Kidney tubule cell (primary cell): Measurements from ENCODE around the gene ZNF385D.

Source experiments
- DNase-seq: peaks from one replicate; pipeline ENCODE4 v3.0.0-alpha.2; 2018; ENCODE audit warnings: low spot score

ZNF385D gene

DNA sequence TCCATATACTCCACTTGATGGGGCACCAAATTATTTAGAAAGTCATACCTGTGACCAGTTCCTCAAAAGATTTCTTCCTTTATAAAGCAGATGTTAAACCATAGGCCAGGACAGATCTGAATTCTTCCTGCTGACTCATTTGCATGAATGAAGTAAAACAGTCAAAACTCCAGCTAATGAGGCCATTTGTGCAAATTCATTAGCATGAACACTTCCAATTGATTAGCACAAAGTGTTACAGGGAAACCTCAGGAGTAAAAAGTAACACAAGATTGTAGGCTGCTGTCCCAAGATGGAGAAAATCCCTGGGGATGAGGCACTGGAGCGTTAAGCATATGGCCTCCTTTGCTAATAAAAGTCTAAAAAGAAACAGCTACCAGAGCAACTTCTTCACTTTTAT, 149.8 kb downstream of the ZNF385D start:
- no peak for DNase-seq

DNA sequence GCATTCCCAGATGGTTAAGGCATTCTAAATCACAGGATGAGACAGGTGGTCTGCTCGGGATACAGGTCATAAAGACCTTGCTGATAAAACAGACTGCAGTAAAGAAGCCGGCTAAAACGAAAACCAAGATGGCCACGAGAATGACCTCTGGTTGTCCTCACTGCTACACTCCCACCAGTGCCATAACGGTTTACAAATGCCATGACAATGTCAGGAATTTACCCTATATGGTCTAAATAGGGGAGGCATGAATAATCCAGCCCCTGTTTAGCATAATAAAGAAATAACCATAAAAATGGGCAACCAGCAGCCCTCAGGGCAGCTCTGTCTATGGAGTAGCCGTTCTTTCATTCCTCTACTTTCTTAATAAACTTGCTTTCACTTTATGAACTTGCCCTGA, 151.1 kb downstream of the ZNF385D start:
- DNase-seq, result no peak

DNA sequence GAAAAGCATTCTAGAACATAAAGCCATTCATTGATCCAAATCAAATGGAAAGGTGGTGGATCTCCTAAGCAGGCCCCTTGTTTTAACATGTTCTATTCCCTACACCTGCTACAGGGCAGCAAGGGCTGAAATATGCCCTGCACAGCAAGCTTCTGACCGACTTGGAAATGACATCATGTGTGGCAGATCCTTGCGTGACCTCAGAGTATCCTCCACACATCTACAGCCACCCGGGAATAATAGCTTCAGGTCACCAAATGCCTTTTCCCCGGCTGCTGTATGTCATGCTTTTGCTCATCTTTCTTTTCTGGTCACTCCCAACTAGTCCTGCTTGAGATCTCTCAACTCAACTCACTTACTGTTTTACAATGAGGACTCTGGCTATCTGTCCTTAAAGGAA, 158.2 kb downstream of the ZNF385D start:
- DNase-seq, result no peak

DNA sequence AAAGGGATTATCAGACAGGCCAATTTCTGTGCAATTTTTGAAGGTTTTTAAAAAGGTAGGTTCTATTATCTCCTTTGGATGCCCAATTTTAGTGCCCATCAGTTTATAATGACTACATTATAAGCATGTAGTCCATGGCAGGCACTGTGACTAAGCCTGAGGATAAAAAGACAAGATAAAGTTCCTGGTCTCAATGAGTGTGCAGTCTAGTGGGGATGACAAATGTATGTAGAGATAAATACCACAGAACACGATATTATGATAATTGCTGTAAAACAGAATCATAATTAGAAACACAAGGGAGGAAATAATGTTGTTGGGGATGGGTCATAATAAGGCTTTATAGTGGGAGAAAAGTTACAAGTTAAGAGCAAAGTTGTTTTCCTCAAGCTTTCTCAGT, 163.1 kb downstream of the ZNF385D start:
- DNase-seq, result no peak

DNA sequence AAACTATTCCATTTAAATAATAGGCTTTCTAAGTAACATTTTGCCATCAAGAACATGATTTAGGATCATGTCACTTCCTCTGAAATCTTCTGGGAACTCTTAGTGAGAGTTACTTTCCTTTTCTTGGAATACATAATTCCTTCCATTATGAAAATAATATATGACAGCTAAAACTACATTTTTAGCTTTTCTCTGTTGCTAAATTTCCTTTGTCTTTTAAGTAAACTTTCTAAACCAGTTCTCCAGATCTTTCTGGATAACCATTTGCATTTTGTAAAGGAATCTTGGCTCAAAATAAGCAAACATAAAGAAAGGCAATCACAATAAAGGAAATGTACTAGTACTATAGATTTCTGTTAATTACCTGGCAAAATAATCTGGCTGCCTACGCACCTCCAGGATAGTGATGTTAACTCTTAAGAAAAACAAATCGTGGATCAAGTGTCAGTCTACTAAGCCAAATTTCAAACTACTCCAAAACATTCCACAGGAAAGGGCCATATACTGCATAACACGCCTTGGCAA, 165.7 kb downstream of the ZNF385D start:
- no peak for DNase-seq

DNA sequence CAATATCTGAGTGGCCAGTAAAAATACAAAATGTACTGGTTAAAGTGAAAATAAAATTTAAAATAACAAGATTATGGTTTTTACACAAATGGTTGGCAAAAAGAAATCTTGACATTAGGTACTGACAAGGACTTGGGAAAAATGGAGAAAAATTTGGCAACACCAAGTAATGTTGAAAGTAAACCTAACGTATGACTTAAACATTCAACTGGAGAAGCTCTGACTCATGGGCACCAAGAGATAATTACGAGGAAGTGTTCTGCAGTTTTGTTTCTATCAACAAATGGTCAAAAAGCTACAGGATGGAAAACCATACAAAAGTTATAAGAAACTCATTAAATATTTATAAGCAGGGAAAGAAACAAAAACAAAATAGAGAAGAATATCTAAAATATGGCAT, 177.7 kb downstream of the ZNF385D start:
- peak; percentile 7 for DNase-seq

DNA sequence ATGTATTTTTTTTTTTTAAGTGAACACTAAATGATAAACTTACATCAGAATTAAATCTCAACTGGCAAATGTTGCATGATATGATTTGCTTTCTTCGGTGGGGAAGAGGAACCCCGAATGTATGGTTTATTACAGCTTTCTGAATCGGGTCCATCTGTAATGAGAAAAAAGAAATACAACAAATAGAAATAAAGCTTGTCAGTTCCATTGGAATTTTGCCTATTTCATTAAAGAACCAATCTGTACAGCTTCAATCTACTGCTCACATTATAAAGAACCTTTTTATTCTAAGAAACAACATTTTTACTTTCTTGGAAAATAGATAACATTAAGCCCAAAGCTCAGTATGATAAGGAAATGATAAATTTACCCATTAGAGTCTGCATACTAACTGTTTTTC, 186.5 kb downstream of the ZNF385D start:
- DNase-seq, result no peak

DNA sequence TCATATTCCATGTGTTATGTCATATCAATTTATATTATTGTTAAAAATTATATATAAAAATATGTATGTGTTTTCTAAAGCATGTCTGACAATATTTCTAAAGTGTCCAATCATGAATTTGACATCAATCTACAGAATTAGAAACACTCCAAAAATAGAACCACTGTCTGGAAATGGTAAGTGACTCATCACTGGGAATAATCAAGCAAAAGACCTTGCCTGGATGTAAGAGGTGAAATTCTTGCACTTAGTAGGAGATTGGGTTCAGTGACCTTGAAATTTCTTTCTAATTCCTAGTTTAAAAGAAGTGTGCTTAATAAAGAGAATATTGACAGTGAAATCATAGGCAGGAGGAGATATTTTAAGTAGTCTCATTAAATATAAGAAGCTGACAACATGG, 188.8 kb downstream of the ZNF385D start:
- DNase-seq, result peak; percentile 44

DNA sequence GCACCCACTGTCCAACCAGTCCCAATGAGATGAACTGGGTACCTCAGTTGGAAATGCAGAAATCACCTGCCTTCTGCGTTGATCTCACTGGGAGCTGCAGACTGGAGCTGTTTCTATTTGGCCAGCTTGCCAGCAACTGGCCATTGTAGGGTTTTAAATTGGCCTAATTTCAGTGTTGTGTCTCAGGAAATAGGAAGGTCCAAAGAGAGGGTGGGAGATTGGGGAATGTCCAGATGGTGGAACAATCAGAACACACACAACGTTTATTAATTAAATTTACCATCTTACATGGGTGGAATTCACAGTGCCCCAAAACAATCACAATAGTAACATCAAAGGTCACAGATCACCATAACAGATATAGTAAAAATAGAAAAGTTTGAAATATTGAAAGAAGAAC, 189.5 kb downstream of the ZNF385D start:
- DNase-seq, result no peak

DNA sequence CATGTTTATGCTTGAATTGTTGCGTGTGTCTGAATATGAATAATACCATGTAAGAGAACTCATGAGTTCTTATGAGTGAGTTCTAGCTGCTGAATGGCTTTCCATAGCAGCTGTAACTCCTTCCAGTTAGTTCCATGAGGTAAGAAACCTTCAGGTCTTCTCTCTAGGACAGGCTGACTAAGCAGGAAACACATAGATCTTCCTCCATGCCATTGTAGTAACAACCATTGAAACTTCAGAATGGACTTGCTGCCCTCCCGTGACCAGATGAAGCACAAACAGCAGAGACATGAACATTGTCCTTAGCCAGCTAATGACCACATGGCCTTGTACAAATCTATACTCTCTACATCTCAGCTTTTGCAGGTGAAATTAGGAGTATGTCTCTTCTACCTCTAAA, 200.0 kb downstream of the ZNF385D start:
- DNase-seq, result peak; percentile 49

DNA sequence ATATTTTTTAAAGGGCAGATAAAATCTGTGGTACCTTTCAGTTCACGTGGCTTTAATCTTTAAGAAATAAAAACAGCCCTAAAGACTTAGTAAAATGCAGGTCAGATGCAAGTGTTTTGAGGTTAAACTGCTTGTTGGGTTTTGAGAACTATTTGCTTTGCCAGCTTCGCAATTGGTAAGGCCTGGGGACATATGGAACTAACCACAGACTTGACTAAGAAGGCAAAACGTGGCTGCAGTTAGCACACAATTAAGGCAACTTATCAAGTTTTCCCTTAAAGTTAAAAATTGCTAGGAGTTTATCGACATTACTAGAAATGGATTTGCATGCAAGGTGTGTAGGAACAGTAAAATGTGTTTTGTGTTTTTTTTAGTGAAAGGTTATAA, 206.9 kb downstream of the ZNF385D start:
- no peak for DNase-seq

DNA sequence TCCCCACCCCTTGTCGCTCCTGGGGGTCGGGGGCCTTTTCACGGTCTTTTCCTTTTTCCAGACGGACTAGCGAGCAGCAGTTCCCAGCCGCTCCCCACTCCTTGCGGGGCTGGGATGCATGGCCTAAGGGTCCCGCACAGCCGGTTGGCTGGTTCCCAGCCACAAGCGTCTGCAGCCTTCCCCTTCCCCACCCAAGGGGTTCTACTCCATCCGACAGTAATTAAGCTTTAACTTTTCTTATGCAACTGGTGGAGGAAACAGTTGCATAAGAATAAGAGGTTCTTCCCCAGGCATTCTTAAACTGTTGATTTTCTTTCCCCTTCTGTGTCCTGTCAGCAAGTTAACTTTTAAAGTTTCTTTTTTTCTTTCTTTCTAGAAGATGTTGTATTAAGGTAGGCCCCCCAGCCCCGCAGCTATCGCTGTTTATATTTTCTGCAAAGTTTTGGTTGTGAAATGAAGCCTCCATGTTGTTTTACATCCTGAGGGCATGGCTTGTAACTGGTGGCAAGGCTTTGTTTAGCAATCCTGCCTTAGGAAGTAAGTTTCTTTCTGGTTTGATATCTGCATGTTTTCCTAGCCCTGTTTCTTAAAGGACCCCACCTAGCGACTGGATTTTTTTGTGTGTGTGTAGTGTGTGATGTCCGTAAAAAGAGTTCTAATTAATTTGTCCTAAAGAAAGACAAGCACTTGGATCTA, 207.5 kb downstream of the ZNF385D start:
- DNase-seq, result no peak

DNA sequence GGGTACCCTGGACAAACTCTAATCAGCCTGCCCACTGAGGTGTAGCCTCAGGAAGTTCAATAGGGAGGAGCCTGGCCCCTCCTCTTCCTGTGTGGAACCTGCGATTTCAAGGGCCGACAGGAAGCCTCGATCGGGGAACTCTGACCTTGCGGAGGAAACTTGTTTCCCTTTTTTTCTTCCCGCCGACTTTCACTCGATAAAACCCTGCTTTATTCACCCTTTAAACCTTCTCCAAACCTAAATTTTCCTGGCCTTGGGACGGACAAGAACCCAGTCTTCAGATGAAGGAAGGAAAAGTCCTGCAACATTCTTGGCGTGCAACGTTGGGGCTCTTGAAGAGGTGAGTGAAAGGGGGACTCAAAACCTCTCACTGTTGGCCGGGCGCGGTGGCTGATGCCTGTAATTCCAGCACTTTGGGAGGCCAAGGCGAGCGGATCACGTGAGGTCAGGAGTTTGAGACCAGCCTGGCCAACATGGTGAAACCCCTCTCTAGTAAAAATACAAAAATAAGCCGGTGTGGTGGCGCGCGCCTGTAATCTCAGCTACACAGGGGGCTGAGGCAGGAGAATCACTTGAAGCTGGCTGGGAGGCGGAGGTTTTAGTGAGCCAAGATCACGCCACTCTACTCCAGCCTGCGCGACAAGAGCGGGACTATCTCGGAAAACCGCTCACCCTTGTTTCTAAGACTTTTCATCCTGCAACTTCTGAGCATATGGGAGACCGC, 208.2 kb downstream of the ZNF385D start:
- DNase-seq, result no peak

DNA sequence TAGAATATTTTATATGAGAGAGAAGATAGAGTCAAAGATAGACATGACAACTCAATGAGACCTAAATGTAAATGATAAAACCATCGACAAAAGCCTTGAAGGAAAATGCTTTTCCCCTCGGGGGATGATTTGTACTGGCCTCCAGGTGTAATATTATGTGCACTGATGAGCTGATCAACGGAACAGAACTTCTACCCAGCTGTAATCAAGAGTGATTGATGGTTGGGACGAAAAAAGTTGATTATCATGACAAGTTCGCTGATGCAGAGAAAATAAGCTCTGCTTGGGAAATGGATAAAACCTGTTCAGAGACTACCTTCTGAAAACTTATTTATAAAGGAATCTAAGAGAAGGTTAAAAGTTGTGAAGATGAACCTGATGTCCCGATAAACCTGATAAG, 210.7 kb downstream of the ZNF385D start:
- no peak for DNase-seq

DNA sequence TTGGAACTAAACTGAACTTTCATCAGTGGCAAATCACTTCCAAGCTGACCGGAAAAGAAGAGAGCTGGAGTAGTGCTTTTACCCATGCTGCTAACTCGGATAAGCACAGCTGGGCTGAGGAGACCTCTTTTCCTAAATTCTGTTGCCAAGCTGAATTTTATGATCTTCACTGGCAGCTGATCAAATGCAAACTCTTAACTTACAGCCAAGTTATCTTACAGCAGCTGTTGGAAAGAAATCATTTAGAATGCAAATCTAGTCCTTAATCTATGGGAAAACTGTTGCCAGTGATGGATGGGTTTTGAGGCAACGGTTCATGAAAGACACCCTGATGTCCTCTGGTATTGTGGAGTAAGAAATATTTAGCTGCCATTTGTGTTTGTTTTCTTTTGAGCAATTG, 216.5 kb downstream of the ZNF385D start:
- DNase-seq, result no peak

DNA sequence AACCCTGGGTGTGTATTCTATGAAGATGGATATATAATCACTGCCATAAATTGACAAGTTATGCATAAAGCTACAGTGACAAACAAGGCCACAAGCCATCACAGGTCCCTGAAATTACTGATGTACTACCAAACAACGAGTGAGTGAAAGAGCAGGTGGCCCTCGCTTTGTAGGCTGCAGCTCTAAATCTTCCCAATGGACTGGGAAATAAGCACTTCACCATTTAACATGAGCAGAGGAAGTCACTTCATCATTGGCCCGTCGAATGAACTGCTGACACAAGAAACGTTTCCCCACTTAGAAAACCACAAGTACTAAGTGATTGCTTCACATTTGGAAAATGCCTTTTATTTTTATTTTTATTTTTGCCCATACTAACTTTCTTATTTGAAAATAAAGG, 218.0 kb downstream of the ZNF385D start:
- no peak for DNase-seq

DNA sequence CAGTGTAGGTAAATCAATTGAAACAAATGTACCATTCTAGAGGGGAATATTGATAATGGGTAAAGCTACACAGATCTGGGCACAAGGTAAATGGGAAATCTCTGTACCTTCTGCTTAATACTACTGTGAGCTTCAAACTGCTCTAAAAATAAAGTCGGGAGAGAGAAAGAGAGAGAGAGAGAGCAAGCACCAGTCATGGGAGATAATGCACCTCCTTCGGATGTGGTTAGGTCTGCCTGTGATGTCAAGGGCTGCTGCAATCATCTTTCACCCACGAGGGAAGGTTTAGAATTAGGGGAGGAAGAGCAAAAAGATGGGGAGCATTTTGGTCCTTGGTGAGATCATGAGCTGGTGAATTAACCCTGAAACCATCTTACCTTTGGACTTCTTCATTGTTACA, 219.1 kb downstream of the ZNF385D start:
- DNase-seq, result no peak

DNA sequence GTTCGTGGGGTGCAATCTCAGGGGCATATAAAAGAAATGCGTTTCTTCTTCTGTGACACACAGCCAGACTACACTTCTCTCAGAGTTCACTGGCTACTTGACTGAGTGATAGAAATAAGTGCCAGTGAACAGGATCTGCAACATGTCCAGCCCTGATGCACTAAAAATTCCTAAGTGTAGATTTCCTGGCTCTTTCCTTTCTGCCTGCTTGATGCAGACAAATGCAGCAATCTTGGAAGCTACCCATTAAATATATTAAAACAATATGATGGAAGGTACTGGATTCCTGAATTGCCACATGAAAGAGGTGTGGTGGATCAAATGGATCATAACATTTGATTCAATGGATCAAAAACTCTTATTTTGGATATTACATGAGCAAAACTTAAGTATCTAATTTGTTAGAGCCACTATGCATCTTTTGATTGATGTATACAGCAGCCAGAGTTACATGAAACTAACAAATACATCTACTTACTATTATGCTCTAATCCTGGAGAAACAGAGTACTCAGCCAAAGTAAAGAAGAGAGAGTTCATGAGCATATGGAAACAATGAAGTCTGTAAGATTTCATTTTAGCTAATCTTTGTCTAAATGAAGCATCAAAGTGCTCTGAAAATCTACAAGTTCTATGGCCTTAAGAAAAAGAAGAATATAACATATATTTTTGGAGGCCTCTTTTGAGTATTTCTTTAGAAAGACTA, 222.6 kb downstream of the ZNF385D start:
- no peak for DNase-seq

DNA sequence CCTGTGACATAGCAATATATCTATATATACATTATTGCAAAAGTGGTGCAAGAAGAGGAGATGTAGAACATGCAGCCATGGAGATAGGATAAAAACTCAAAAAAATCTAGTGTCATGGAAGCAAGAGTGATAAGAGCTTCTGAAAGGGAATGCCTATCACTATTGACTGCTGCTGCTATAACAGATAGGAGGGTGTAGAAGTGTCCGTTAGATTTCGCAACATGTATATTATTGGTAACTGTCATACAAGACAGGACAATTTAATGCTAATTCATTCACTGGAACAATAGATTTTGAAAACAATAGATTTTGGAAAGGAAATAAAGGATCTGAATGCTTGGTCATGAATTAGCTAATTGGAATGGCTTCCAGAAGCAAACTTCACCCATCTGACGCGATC, 224.5 kb downstream of the ZNF385D start:
- DNase-seq, result no peak

DNA sequence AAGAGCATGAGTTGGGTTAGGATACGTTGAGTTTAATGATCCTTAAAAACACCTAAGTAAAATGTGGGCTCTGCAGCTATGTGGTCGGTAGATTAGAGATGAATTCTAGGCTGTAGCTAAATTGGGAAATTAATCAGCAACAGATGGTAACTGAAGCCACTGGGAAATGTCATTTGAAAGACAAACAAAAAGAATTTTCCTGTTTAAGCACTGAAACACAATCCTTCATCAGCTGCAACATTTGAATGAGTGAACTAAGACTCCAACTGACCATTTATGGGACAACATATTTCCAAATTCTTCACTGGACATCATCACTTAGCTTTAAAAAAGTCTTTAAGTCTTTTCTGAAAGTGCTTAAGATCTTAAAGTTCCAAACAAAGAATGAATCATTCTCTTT, 226.9 kb downstream of the ZNF385D start:
- DNase-seq, result no peak

DNA sequence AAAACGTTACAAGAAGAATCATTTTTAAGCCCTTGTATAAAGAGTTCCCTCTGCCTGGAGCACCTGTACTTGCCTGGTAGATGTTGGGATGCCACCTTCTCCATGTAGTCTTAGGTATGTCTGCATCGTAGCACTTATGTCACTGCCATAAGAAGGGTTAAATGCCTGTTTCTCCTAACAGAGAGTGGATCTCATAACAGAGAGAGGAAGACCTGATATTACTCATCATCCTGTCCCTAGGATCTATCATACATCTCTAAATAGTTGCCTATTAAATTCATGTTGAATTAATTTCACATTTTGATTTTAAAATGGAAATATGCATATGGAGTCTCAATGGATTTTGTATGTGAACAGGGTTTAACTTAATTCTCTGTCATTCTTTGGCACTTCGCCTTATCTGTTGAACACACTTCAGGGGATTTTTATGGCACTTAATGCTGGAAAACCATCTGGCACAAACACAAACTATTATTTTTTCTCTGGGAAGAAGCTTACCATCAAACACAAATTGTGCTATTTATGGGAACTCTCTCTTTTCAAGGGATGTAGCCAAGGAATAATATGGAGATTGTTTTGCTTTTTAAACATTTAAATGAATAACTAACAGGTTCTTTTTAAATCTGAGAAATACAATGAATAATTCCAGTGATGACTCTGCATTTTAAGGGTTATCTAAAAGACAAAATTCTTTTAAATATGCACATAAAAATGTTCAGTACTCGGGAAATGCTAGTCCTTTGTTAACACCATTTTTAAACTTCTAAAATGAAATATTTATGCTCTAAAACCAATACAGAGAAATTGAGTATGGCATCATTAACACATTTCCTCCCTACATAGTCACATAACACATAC, 230.7 kb downstream of the ZNF385D start:
- DNase-seq, result no peak

DNA sequence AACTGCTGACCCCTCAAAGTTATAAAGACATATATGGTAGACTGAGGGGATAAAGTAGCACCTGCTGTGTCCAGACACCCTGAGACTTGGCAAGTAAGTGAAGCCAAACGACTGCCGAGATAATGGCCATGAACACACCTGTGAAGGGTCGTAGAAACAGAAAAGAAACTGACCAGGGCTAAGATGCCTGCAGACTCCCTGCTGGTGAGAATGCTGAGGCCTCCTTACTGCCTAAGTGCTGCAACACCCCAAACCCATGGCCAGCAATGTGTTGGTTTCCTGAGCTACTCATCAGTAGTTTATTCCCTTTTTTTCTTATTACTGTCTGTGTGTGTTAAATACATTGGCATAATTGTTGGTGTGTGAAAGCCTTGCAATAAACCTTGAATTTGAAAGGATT, 233.8 kb downstream of the ZNF385D start:
- DNase-seq, result no peak
